Pons (tissue), 1 donor: ENCODE results near the gene RBKS.

Source experiments
- DNase-seq: peaks from one replicate; pipeline ENCODE4 v3.0.0-alpha.2; 2016; ENCODE audit warnings: low spot score

RBKS gene

GRCh38 chr2:27831279-27832050 is 58.7 kb downstream of the RBKS start:
- no peak for DNase-seq

GRCh38 chr2:27830656-27831055 is 59.5 kb downstream of the RBKS start:
- DNase-seq = no peak

- DNase-seq = no peak
These were observed 60.4 kb downstream of the RBKS start for GRCh38 chr2:27829791-27830190.

GRCh38 chr2:27828305-27828704 is 61.9 kb downstream of the RBKS start:
- no peak for DNase-seq

- DNase-seq = no peak
These were observed 65.8 kb downstream of the RBKS start for GRCh38 chr2:27824401-27824800.

GRCh38 chr2:27823569-27823968 is 66.6 kb downstream of the RBKS start:
- no peak for DNase-seq

GRCh38 chr2:27823135-27823534 is 67.1 kb downstream of the RBKS start:
- no peak for DNase-seq

- no peak for DNase-seq
These were observed 68.1 kb downstream of the RBKS start for GRCh38 chr2:27822049-27822448.

GRCh38 chr2:27815860-27816438 is 74.2 kb downstream of the RBKS start:
- no peak for DNase-seq

GRCh38 chr2:27814758-27815157 is 75.4 kb downstream of the RBKS start:
- no peak for DNase-seq

- DNase-seq = no peak
These were observed 78.4 kb downstream of the RBKS start for GRCh38 chr2:27811768-27812167.

GRCh38 chr2:27810455-27810854 is 79.7 kb downstream of the RBKS start:
- no peak for DNase-seq

- peak; percentile 20 for DNase-seq
These were observed 80.4 kb downstream of the RBKS start for GRCh38 chr2:27809761-27810241.

- no peak for DNase-seq
These were observed 81.2 kb downstream of the RBKS start for GRCh38 chr2:27808984-27809383.

GRCh38 chr2:27808418-27808817 is 81.8 kb downstream of the RBKS start:
- no peak for DNase-seq

GRCh38 chr2:27807476-27807875 is 82.7 kb downstream of the RBKS start:
- DNase-seq = no peak

- no peak for DNase-seq
These were observed 83.7 kb downstream of the RBKS start for GRCh38 chr2:27806311-27807059.

- no peak for DNase-seq
These were observed 85.0 kb downstream of the RBKS start for GRCh38 chr2:27805180-27805579.

- DNase-seq = no peak
These were observed 86.0 kb downstream of the RBKS start for GRCh38 chr2:27804146-27804545.

- DNase-seq = no peak
These were observed 87.1 kb downstream of the RBKS start for GRCh38 chr2:27803046-27803445.

GRCh38 chr2:27802547-27802946 is 87.6 kb downstream of the RBKS start:
- no peak for DNase-seq

- no peak for DNase-seq
These were observed 89.3 kb downstream of the RBKS start for GRCh38 chr2:27800856-27801255.

- DNase-seq = no peak
These were observed 90.6 kb downstream of the RBKS start for GRCh38 chr2:27799646-27800010.
